HepG2 (cell line): ENCODE results near the gene ARHGEF3. TPM values are rescaled to one million over a fixed set of nuclear protein-coding genes. Genes with fewer than 3 reads are reported as not detected.
A peak's percentile ranks its signal among the peaks of the same experiment; 100 is the strongest.

Source experiments
- AGO2 ChIP-seq: fragments of 200-400 bp; formaldehyde crosslinking; optimal IDR thresholded peaks from 2 replicates; pipeline ENCODE3; 2017; ENCODE audit warnings: mild to moderate bottlenecking, low read depth, low read length, moderate library complexity
- ARID3A ChIP-seq: IDR thresholded peaks from 2 replicates; pipeline ENCODE4 v1.6.1; 2012; ENCODE audit warnings: low read depth, low read length, improper control_type of control experiment
- ATF7-NPFF ChIP-seq: sonication (generic); formaldehyde crosslinking; IDR thresholded peaks from 2 replicates; pipeline ENCODE4 v1.8.1; 2023; ENCODE audit warnings: mild to moderate bottlenecking, low read depth, missing genetic modification reagents, moderate library complexity
- CREB1 ChIP-seq, 2 experiments: fragments of 450-650 bp in 1 of 2; IDR thresholded peaks; 2 replicates each; pipeline ENCODE4 v1.6.1; 2016 to 2017; ENCODE audit warnings: control low read depth in 1 of 2, mild to moderate bottlenecking in 1 of 2, missing compliant biosample characterization in 1 of 2, missing genetic modification characterization in 1 of 2
- ELF1 ChIP-seq: sonication (generic); formaldehyde crosslinking; IDR thresholded peaks from 2 replicates; pipeline ENCODE4 v1.4.0; 2020; ENCODE audit warnings: missing genetic modification reagents
- HNF1A ChIP-seq, 2 experiments: sonication (generic) in 1 of 2; formaldehyde crosslinking in 1 of 2; IDR thresholded peaks; 2 replicates each; pipeline versions ENCODE4 v1.4.0 to v1.6.1; 2016 to 2020; ENCODE audit warnings: borderline replicate concordance in 1 of 2, low read depth in 1 of 2, mild to moderate bottlenecking in 1 of 2, missing genetic modification reagents in 1 of 2
- KLF12 ChIP-seq: sonication (generic); formaldehyde crosslinking; IDR thresholded peaks from 2 replicates; pipeline ENCODE4 v1.4.0; 2020; ENCODE audit warnings: missing genetic modification reagents, borderline replicate concordance
- MEIS1 ChIP-seq: sonication (generic); formaldehyde crosslinking; IDR thresholded peaks from 2 replicates; pipeline ENCODE4 v1.9.0; 2021; ENCODE audit warnings: mild to moderate bottlenecking, missing genetic modification reagents, moderate library complexity, borderline replicate concordance
- NFATC3 ChIP-seq: sonication (generic); formaldehyde crosslinking; IDR thresholded peaks from 2 replicates; pipeline ENCODE4 v1.5.1; 2020; ENCODE audit warnings: mild to moderate bottlenecking, missing genetic modification reagents
- SKIL ChIP-seq: sonication (generic); formaldehyde crosslinking; IDR thresholded peaks from 2 replicates; pipeline ENCODE4 v1.8.0; 2022; ENCODE audit warnings: missing genetic modification reagents, mild to moderate bottlenecking, moderate library complexity, borderline replicate concordance
- SMAD3 ChIP-seq: sonication (generic); formaldehyde crosslinking; IDR thresholded peaks from 2 replicates; pipeline ENCODE4 v1.4.0; 2020; ENCODE audit warnings: missing genetic modification reagents
- ZFP90 ChIP-seq: sonication (generic); formaldehyde crosslinking; IDR thresholded peaks from 2 replicates; pipeline ENCODE4 v1.8.0; 2022; ENCODE audit warnings: missing genetic modification reagents, mild to moderate bottlenecking, inconsistent platforms, borderline replicate concordance
- ZNF382 ChIP-seq: sonication (generic); formaldehyde crosslinking; IDR thresholded peaks from 2 replicates; pipeline ENCODE4 v1.5.0; 2020; ENCODE audit warnings: missing genetic modification reagents, mild to moderate bottlenecking, borderline replicate concordance
- ZNF546 ChIP-seq: sonication (generic); formaldehyde crosslinking; conservative IDR thresholded peaks from 2 replicates; pipeline ENCODE4 v1.8.1; 2023; ENCODE audit warnings: mild to moderate bottlenecking, missing genetic modification reagents
- ZNF550 ChIP-seq: sonication (generic); formaldehyde crosslinking; IDR thresholded peaks from 2 replicates; pipeline ENCODE4 v1.4.0; 2020; ENCODE audit warnings: mild to moderate bottlenecking, missing genetic modification reagents, borderline replicate concordance
- ZNF558 ChIP-seq: sonication (generic); formaldehyde crosslinking; IDR thresholded peaks from 2 replicates; pipeline ENCODE4 v1.9.0; 2022; ENCODE audit warnings: mild to moderate bottlenecking, missing genetic modification reagents, borderline replicate concordance
- polyA plus RNA-seq, 8 experiments: library from polyadenylated mRNA; depleted of rRNA in 3 of 8; stranded (reverse) in 7 of 8; unstranded in 1 of 8; fragments of >200 nt; fragmentation: Illumina TruSeq in 4 of 8; extraction: Trizol in 4 of 8; gene quantifications; 2 replicates each; pipeline versions ENCODE4 v1.2.1 to v1.2.3, GENCODE V29; 2011 to 2016; ENCODE audit warnings: low read depth in 4 of 8, missing spikeins in 1 of 8, mixed read lengths in 1 of 8; ENCODE audit not compliant: insufficient read depth in 1 of 8
- total RNA-seq, 5 experiments: library from RNA; depleted of rRNA; stranded (reverse); fragments of >200 nt; fragmentation: Illumina TruSeq; extraction: Trizol; gene quantifications; 2 replicates each; pipeline ENCODE4 v1.2.3, GENCODE V29; 2016; ENCODE audit warnings: low read depth in 1 of 5

ARHGEF3 gene
- total and polyA plus RNA-seq, 2 of the 13 experiments (the other 11 are each of a cell fraction or from before 2014, with no cell fraction given), result 14.8 to 23.1 TPM

GRCh38 chr3:56818156-56818985 is 16.6 kb upstream of the ARHGEF3 start (continued):
- TF ChIP-seq ZNF558 (CRISPR knock-in tag) (no peak), ATF7-NPFF (CRISPR knock-in tag) (no peak), ZNF546 (CRISPR knock-in tag) (no peak), CREB1 (IDR thresholded peaks at IDR 0.05) (no peak), CREB1 (CRISPR knock-in tag; IDR thresholded peaks at IDR 0.05) (no peak), ZFP90 (CRISPR knock-in tag) (0 out of 2 replicates have a peak, but pooled peaks have one; percentile 24), KLF12 (CRISPR knock-in tag) (no peak), NFATC3 (CRISPR knock-in tag) (no peak), SMAD3 (CRISPR knock-in tag) (no peak), HNF1A (IDR thresholded peaks at IDR 0.05; ENCODE audit: low read depth) (0 out of 2 replicates have a peak, but pooled peaks have one; percentile 21), HNF1A (CRISPR knock-in tag; IDR thresholded peaks at IDR 0.05; ENCODE audit: borderline replicate concordance) (no peak; the same call in 1 of the 2 replicates), ELF1 (no peak), ZNF382 (CRISPR knock-in tag) (no peak), AGO2 (no peak), SKIL (CRISPR knock-in tag) (peak; percentile 51; the same call in 1 of the 2 replicates), ZNF550 (CRISPR knock-in tag) (no peak), MEIS1 (CRISPR knock-in tag) (peak; percentile 49; the same call in 1 of the 2 replicates), ARID3A (no peak)
